HepG2 (cell line): ENCODE results near the gene DCAKD. TPM values are rescaled to one million over a fixed set of nuclear protein-coding genes. Genes with fewer than 3 reads are reported as not detected.

Source experiments
- ARNTL ChIP-seq: sonication (generic); formaldehyde crosslinking; IDR thresholded peaks from 2 replicates; pipeline ENCODE4 v1.4.0; 2020; ENCODE audit warnings: mild to moderate bottlenecking, missing genetic modification reagents
- DMAP1 ChIP-seq: IDR thresholded peaks from 2 replicates; pipeline ENCODE4 v1.6.1; 2016
- ERF ChIP-seq: IDR thresholded peaks from 2 replicates; pipeline ENCODE4 v1.6.1; 2018; ENCODE audit warnings: missing biosample characterization, missing genetic modification reagents
- HOMEZ ChIP-seq: IDR thresholded peaks from 2 replicates; pipeline ENCODE4 v1.6.1; 2016; ENCODE audit warnings: low read depth
- IRF1 ChIP-seq: sonication (generic); formaldehyde crosslinking; IDR thresholded peaks from 2 replicates; pipeline ENCODE4 v1.4.0; 2020; ENCODE audit warnings: low read depth, mild to moderate bottlenecking, missing genetic modification reagents
- ISL2 ChIP-seq: sonication (generic); formaldehyde crosslinking; IDR thresholded peaks from 2 replicates; pipeline ENCODE4 v1.5.0; 2020; ENCODE audit warnings: missing genetic modification reagents
- JUNB ChIP-seq: sonication (generic); formaldehyde crosslinking; IDR thresholded peaks from 2 replicates; pipeline ENCODE4 v1.8.0; 2022; ENCODE audit warnings: missing genetic modification reagents, mild to moderate bottlenecking, borderline replicate concordance
- POGK ChIP-seq: sonication (generic); formaldehyde crosslinking; conservative IDR thresholded peaks from 2 replicates; pipeline ENCODE4 v1.8.0; 2022; ENCODE audit warnings: mild to moderate bottlenecking, moderate library complexity, missing genetic modification reagents
- RFX1 ChIP-seq: fragments of 450-650 bp; IDR thresholded peaks from 2 replicates; pipeline ENCODE4 v1.6.1; 2017
- TFDP1 ChIP-seq: IDR thresholded peaks from 2 replicates; pipeline ENCODE4 v1.6.1; 2016; ENCODE audit warnings: missing compliant biosample characterization, missing genetic modification reagents, borderline replicate concordance
- ZBTB46 ChIP-seq: sonication (generic); formaldehyde crosslinking; IDR thresholded peaks from 2 replicates; pipeline ENCODE4 v1.4.0; 2020; ENCODE audit warnings: mild to moderate bottlenecking, missing genetic modification reagents, borderline replicate concordance
- ZFX ChIP-seq: sonication (generic); formaldehyde crosslinking; IDR thresholded peaks from 2 replicates; pipeline ENCODE4 v1.4.0; 2020; ENCODE audit warnings: mild to moderate bottlenecking, low read depth, missing genetic modification reagents, moderate library complexity
- ZNF296 ChIP-seq: sonication (generic); formaldehyde crosslinking; conservative IDR thresholded peaks from 2 replicates; pipeline ENCODE4 v1.5.0; 2020; ENCODE audit warnings: mild to moderate bottlenecking, missing genetic modification reagents
- ZNF496 ChIP-seq: sonication (generic); formaldehyde crosslinking; IDR thresholded peaks from 2 replicates; pipeline ENCODE4 v1.8.1; 2023; ENCODE audit warnings: mild to moderate bottlenecking, moderate library complexity, missing genetic modification reagents; ENCODE audit not compliant: insufficient replicate concordance
- ZNF549 ChIP-seq: sonication (generic); formaldehyde crosslinking; IDR thresholded peaks from 2 replicates; pipeline ENCODE4 v1.5.0; 2020; ENCODE audit warnings: missing genetic modification reagents
- ZNF562 ChIP-seq: sonication (generic); formaldehyde crosslinking; IDR thresholded peaks from 2 replicates; pipeline ENCODE4 v1.8.0; 2022; ENCODE audit warnings: missing genetic modification reagents, borderline replicate concordance
- ZNF607 ChIP-seq: sonication (generic); formaldehyde crosslinking; IDR thresholded peaks from 2 replicates; pipeline ENCODE4 v1.5.1; 2020; ENCODE audit warnings: missing genetic modification reagents, mild to moderate bottlenecking, borderline replicate concordance
- ZNF737 ChIP-seq: sonication (generic); formaldehyde crosslinking; IDR thresholded peaks from 2 replicates; pipeline ENCODE4 v1.5.0; 2020; ENCODE audit warnings: missing genetic modification reagents, mild to moderate bottlenecking, borderline replicate concordance
- polyA plus RNA-seq, 8 experiments: library from polyadenylated mRNA; depleted of rRNA in 3 of 8; stranded (reverse) in 7 of 8; unstranded in 1 of 8; fragments of >200 nt; fragmentation: Illumina TruSeq in 4 of 8; extraction: Trizol in 4 of 8; gene quantifications; 2 replicates each; pipeline versions ENCODE4 v1.2.1 to v1.2.3, GENCODE V29; 2011 to 2016; ENCODE audit warnings: low read depth in 4 of 8, missing spikeins in 1 of 8, mixed read lengths in 1 of 8; ENCODE audit not compliant: insufficient read depth in 1 of 8
- total RNA-seq, 5 experiments: library from RNA; depleted of rRNA; stranded (reverse); fragments of >200 nt; fragmentation: Illumina TruSeq; extraction: Trizol; gene quantifications; 2 replicates each; pipeline ENCODE4 v1.2.3, GENCODE V29; 2016; ENCODE audit warnings: low read depth in 1 of 5

Gene DCAKD
- total and polyA plus RNA-seq, 2 of the 13 experiments (the other 11 are each of a cell fraction or from before 2014, with no cell fraction given): 25.9 to 29.2 TPM

- no peak for TF ChIP-seq ZNF496
- TF ChIP-seq POGK (CRISPR knock-in tag): no peak
- peak; percentile 76; the same call in 1 of the 2 replicates for TF ChIP-seq IRF1
- no peak for TF ChIP-seq HOMEZ
- TF ChIP-seq ZBTB46 (CRISPR knock-in tag): no peak
- no peak for TF ChIP-seq TFDP1 (CRISPR knock-in tag)
- TF ChIP-seq RFX1: no peak
- TF ChIP-seq ZFX (CRISPR knock-in tag): no peak
- no peak for TF ChIP-seq ZNF607 (CRISPR knock-in tag)
- TF ChIP-seq ISL2 (CRISPR knock-in tag): no peak
- no peak for TF ChIP-seq ZNF296 (CRISPR knock-in tag)
- TF ChIP-seq ZNF562 (CRISPR knock-in tag): no peak
- TF ChIP-seq ZNF549: no peak
- TF ChIP-seq ARNTL (CRISPR knock-in tag): peak; percentile 57; the same call in 1 of the 2 replicates
- no peak for TF ChIP-seq JUNB
- no peak for TF ChIP-seq ERF (CRISPR knock-in tag)
- no peak for TF ChIP-seq ZNF737 (CRISPR knock-in tag)
- no peak for TF ChIP-seq DMAP1
Measured at GRCh38 chr17:44981221-44981968, 70.0 kb downstream of the DCAKD start (continued).
